ENCODE results near the gene YIPF3.
"Not testable (repeated sequence)": the region's sequence is repeated elsewhere in the genome, so short reads cannot be mapped to it uniquely, and the experiment has no call there.

Gene YIPF3

DNA sequence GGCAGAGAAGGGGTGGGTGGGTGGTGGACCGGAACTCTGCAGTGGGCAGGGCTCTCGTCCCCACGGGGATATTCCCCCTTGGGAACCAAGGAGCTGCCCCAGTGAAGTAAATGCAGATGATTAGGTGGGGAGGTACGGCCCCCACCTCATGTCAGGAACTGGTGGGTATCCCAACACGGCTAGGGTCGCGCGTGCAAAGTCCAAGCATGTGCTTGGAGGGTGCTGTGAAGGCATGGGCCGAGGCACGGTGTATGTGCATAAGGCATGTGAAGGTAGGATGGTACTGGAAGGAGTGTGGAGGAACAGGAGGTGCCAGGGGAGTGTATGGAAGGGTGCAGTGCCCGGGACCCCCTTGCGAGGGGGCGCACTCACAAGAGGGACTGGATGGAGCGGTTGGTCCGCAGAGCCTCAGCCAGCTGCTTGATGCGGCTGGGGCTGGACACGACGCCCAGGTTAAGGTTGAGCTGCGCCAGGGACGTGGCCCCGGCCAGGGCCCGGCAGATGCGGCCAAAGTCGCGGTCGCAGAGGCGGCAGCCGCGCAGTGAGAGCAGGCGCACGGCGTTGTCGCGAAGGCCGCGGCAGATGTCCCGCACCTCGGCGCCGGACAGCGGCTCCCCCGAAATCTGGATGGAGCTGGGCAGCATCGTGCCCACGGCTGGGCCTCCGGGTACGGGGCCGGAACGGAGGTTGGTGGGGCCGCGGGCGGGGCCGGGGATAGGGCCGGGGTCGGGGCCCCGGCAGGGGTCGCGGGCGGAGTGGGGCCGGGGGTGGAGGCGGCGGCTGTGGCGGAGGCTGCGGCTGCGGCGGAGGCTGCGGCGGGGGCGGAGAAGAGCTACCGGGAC is 7.4 kb downstream of the YIPF3 start:
- no peak for DNase-seq (ENCODE audit: low read depth)

DNA sequence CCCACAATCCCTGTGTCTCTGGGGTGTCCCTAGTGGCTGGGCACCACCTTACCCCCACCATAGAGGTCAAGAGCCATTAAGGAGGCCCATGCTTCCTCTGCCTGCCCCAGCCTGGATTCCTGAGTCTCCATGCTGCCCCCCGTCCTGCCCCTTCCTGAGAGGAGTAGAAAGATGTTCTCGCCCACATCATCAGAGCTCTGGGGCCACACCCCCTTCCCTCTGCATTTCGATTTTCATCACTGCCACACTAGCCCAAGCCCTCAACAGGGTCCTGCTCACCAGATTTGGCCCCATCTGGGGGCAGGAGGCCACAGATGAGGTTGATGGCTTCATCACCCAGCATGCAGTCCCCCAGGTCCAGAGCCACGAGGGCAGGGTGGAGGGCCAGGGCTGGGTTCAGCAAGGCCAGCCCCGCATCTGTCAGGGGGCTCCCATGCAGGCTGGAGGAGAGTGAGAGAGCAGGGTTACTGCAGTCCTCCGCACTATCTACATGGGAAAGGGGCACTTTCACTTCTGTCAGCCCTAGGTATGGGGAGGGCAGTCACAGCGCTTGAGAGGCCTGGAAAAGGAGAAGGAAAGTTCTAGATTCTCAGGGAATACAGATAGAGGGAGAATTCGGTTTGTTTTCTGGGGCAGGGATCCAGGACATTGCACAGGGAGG is 8.1 kb downstream of the YIPF3 start:
- DNase-seq (ENCODE audit: low read depth): no peak

DNA sequence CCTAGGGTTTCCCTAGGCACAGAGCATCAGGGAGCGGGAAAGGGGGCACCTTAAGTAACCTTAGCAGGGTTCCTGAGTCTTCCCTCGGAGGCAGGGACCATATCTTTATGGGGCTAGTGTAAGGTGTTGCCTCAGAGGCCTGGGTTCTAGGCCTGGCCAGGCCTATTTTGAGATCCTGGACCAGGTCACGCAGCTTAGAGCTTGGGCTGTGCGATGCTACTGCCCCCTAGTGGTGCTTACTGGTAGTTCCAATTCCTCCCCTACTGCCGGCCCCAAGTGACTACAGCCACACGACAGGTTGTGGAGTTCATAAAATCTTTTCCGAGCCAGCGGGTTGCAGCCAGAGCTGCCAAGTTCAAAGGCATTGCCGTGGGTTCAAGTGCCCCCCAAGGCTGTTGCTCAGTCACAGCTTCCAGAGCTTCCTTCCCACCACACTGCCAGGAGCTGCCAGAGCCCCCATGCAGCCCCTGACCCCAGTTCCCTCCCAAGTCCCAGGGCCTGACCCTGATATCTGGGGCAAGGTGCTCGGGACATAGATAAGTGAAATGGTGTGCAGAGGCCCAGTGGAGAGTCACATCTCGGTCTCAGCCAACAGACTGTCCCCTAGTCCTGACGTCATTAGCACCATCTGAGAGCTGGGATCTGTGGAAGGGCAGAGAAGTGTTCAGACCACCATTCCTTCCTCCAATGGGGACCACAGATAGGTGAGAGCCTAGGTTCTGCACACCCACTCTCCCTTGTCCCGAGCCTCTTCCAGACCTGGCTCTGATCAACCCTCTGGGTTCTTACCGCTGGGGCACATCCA is 9.9 kb downstream of the YIPF3 start:
- DNase-seq (ENCODE audit: low read depth): peak; percentile 64

DNA sequence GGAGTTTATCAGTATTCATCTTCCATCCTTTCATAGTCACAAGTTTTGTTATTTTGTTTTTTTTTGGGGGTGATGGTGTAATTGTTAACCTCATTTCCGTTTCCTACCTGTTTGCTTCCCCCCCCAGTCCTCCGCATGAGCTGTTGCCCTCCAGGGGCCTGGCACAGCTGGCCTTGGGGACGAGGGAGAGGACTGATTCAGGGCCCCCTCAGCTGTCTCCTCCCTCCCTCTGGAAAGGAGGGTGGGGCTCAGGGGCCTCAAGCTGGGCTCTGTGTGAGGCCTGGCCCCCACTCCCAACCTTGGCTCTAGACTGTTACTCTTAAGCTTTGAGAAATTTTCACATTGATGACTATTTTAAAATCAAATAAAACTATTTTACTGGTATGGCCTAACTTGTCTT is 10.6 kb downstream of the YIPF3 start:
- no peak for DNase-seq (ENCODE audit: low read depth)

DNA sequence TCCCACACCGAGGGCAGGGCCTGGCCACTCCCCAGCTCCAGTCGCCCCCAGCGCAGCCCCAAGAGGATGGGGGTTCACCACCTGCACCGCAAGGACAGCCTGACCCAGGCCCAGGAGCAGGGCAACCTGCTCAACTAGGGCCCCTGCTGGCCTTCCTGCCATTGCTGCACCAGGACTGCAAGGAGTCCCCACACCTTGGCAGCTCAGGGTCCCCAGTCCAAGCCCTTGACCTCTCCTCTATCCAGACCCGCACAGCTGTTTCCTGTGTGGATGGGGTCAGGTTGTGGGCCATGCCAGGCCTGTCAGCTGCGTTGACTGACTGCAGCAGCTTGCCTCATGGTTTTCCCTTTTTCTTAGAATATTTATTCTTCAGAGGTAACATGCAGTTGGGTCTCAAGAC is 11.0 kb downstream of the YIPF3 start:
- no peak for DNase-seq (ENCODE audit: low read depth)

DNA sequence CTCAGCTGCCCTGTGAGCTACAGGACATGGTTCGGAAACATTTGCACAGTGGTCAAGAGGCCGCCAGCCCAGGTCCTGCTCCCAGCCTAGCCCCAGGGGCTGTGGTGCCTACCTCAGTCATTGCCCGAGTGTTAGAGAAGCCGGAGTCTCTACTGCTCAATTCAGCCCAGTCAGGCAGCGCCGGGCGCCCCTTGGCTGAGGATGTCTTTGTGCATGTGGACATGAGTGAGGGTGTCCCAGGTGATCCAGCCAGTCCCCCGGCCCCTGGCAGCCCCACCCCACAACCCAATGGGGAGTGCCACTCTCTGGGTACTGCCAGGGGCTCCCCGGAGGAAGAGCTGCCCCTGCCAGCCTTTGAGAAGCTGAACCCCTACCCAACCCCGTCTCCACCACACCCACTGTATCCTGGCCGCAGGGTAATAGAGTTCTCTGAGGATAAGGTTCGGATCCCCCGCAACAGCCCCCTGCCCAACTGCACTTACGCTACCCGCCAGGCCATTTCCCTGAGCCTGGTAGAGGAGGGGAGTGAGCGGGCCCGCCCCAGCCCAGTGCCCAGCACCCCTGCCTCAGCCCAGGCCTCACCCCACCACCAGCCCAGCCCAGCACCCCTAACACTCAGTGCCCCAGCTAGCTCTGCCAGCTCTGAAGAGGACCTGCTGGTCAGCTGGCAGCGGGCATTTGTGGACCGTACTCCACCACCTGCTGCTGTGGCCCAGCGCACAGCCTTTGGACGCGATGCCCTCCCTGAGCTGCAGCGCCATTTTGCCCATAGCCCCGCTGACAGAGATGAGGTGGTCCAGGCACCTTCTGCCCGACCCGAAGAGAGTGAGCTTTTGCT is 11.8 kb downstream of the YIPF3 start:
- no peak for DNase-seq (ENCODE audit: low read depth)

DNA sequence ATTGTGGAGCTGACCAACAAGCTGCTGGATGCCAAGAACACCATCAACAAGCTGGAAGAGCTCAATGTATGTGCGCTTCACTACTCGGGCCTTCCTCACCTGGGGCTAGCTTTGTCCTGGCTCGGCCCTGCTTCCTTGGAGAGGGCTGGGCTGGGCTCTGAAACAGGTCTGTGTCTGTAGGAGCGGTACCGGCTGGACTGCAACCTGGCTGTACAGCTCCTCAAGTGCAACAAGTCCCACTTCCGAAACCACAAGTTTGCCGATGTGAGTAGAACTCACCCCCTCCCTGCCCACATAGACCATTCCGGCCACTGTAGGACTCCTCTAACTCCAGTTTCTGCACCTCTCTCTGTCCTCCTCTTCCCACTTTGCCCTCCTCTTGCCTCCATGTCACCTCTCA is 13.3 kb downstream of the YIPF3 start:
- no peak for DNase-seq (ENCODE audit: low read depth)

DNA sequence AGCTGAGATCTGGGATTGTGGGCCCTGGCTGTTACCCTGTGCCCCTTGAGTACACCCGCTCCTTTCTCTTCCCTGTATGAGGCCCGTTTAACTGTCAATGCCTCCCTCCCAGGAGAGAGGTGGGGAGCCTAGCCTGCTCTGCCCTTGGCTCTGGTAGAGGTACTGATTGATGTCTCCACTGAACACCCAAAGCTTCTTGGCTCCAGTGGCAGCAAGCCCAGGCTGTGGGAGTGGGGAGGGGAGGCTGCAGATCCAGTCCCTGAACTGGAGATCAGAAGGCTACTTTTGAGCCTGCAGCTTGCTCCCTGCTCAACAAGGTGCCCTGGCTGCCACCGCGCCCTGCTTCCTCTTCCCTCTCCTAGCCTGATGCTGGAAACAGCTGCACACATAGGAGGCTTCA is 14.1 kb downstream of the YIPF3 start:
- DNase-seq (ENCODE audit: low read depth): no peak

DNA sequence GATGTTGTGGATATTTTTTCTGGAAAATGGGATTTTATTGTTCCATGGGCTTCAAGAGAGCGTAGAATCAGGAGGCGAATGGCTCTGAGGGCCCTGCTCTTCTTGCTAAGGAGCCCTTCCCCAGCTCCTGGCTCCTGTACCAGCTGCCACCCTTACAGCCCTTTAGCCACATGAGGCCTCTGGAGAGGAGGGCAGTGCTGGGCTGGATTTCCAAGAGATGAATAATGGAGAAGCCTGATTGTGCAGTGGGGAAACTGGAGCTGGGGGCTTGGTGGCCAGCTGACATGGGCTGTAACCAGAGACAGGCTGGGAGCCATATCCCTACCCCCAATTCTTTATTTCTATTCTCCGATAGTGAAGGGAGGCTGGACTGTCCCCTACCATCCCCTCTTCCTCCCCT is 15.8 kb downstream of the YIPF3 start:
- DNase-seq (ENCODE audit: low read depth): no peak

DNA sequence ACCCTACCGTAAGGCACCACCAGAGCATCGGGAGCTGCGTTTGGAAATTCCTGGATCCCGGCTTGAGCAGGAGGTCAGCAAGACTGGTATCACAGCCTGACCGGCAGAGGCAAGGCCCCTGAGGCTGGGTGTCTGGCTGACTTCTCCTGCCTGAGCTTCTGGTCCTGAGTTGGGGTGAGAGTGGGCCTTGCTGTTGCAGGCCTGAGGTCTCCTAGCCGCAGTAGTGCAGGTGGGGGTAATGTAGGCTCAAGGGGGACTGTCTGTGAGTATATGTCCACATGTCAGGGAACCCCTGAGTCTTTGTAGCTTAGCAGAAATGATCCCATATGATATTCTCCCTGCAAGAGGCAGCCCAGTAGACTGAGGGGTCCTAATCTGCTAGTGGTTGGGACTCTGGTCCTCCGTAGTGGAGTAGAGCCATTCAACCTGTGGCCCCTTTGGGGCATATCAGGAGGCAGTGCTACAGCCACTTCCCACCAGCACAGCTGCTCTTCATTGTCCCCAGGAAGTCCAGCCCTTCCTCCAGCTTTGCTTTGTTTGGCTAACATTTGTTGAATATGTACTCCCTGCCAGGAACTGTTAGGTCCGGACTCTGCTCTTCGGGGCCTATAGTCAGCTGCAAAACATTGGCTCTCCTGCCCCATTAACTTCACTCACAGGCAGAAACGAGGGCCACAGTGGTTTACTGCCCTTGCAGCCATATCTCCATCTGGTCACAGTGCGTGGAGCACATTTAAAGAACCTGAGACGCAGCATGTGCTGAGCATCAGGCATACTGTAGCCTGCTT is 17.5 kb downstream of the YIPF3 start:
- DNase-seq (ENCODE audit: low read depth): no peak

DNA sequence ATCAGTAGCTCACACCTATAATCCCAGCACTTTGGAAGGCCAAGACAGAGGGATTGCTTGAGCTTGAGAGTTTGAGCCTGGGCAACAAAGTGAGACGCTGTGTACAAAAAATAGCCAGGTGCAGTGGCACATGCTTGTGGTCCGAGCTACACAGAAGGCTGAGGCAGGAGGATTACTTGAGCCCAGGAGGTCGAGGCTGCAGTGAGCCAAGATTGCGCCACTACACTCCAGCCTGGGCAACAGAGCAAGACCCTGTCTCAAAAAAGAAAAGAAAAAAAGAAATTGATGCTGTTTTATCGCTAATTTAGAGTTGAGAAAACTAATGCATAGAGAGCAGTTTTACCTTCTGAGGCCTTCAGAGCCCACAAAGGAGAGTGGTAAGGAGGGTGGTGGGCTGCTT is 18.4 kb downstream of the YIPF3 start:
- DNase-seq (ENCODE audit: low read depth): not testable (repeated sequence)

DNA sequence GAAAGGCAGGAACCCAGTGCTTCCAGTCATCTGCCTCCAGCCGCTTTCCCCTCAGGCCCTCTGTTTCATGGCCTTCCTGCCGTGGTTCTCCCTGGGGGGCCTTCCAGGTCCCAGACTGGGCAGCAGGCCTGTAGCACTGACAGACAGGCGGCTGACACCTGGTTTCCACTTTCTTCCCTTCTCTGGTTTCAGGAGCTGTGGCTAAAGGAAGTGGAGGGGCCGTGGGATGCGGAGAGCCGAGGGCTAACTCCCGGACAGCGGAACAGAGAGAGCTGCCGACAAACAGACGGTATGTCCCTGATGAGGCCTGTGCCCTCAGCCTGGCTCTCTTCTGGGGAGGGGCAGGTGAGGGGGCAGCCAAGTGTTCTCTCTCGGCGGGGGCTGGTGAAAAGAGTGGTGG is 19.0 kb downstream of the YIPF3 start:
- DNase-seq (ENCODE audit: low read depth): no peak

DNA sequence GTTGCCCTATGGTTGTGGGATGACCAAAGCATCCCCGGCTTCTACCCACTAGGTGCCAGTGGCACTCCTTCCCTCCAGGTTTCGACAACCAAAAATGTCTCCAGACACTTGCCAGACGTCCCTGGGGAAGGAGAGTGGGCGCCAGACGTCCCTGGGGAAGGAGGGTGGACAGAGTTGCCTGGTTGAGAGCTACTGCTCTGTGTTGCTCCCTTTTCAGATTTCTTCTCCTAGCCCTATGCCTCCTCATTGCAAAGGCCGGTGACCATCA is 19.7 kb downstream of the YIPF3 start:
- no peak for DNase-seq (ENCODE audit: low read depth)

DNA sequence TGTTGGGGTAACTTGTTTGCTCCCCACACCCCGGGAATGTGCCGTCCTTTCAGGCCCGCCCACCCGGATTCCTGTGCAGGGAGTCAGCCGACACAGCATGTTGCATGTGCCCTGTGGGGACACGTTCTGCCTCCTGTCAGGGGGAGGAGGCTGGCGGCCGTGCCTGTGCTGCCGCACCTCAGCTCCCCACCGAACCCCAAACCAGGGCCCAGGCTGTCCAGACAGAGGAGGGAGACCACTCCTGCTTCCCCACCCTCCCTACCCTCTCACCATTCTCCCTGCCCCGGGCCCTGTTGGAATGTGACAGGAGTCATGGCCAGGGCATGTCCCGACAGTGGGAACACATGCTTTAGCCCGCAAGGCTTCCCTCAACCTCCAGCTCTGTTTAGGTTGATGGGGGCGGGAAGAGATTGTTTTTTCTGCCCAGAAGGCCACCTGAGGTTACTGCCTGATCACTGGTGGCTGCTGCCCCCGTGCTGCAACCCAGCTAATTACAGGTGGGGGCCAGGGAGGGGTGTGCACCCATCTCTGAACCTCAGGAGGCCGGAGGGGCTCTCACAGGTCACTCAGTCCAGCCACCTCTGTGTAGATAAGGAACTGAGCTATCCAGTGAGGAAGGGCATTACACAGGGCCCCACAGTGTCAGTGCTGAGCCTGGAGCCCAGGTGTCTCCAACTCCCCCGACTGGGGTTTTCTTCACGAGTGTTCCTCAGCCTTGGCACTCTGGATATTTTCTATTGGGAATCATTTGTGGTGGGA is 20.2 kb downstream of the YIPF3 start:
- DNase-seq (ENCODE audit: low read depth): no peak

DNA sequence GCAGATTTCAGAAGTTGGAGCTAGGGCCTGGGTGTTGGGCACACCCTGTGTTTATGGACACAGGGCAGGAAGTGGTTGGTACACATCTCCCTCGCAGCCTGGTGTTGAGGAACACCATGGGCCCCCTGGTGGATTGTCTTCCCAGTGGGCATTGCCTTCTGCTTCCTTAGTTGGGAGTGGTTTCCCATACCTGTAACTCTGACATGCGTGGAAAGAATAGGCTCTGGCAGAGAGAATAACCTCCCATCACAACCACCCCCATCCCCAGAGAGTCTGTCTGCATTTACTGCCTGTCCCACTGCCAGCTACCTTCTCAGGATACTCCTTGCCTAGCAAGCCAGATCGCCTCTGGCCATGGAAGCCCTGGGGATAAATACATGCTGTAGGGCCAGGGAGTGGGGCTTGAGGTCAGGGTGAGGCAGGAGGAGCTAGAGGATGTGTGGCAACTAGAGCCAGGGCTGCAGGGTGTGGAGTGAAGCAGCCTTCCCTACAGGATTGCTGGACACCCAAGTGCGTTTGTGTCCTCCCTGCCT is 21.3 kb downstream of the YIPF3 start:
- DNase-seq (ENCODE audit: low read depth): no peak

DNA sequence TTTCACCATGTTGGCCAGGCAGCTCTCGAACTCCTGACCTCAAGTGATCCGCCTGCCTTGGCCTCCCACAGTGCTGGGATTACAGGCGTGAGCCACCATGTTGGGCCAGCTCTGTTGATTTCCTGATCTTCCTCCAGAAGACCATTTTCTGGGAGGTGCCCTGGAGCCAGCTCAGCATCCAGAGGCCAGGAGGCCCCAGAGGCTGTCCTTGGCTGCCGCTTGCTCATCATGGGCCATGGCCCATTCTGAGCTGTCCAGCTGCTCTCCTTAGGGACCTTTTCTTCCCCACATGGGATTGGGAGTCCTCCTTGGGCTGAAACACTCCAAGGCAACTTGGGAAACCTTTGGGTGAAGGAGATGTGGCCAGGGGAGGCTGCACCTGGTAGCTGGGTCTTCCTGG is 22.0 kb downstream of the YIPF3 start:
- DNase-seq (ENCODE audit: low read depth): no peak

DNA sequence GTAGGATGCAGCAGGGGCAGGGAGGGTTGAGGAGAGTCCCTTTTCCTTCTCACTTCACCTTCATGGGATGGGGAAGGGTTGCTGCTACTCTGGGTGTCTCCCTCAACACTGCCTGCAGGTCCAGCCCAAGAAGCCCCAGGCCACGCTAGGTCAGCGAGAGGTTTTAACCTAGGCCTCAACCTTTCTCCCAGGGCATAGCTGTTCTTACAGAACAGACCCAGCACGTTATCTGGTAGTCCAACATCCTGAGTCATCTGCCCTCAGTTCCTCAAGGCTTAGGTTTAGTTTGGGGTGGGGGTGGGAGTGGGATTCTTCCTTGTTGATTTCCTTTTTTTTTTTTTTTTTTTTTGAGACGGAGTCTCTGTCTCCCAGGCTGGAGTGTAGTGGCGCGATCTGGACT is 22.4 kb downstream of the YIPF3 start:
- DNase-seq (ENCODE audit: low read depth): no peak

DNA sequence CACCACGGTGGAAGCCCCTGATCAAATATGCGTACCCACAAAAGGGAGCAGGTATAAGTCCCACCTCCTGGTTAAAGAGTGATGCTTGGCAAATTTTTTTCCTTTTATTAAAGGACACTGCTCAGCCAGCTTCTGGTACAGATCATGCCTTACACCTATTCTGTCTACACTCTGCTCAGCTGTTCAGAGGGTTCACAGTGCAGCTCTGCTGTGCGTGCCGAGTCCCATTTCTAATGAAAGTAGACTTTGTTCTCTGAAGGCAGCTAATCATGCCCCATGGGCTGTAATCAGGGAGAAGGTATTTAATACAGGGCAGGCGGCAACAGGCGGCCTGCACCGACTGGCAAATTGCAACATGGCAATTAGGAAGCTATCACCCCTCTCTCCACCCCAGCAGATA is 22.9 kb downstream of the YIPF3 start:
- DNase-seq (ENCODE audit: low read depth): no peak

DNA sequence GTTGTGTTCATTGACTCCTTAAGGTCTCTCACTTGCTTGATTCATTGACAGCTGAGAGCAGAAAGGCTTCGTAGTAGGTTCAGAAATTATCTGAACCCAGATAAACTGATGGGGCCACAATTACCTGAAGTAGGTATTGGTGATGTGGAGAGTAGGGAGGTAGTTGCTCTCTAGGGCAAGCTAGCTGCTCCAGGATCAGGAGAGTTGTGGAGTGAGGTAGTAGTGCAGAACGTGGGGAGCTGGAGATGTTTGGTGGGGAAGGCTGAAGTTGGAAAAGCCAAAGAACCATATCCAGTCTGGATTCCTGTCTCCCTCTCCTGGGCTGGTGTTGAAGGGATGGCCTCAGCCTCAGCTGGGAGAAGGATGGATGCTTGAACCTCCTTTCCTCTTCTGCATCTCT is 23.5 kb downstream of the YIPF3 start:
- no peak for DNase-seq (ENCODE audit: low read depth)

DNA sequence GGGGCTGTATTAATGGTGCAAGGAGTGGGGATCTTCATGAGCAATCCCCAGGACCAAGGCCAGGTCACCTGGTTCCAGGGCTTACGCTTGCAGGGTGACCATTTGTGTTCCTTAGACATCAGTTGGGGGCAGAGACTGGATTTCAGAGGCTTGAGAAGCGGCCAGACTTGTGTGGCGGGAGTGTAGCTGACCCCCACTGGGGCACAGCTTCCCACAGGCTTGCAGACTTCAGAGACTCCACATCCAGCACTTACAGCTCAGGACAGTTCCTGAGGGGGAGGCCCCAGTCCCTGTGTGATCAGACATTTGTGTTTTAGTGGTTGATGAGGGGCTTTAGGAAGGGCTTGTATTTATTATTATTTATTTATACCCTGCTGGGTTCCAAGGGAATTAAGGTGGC is 24.1 kb downstream of the YIPF3 start:
- no peak for DNase-seq (ENCODE audit: low read depth)

Data from stimulated activated CD4-positive, alpha-beta T cell treated with anti-CD3 and anti-CD28 coated beads, Interleukin-2, amount 100 ng/mL, for 4 hours (primary cell).